PFSK-1 (cell line): ENCODE data around the gene FSIP2.

ENCODE experiments used
- FOXP2 ChIP-seq: optimal IDR thresholded peaks from 2 replicates; pipeline ENCODE3; 2011; ENCODE audit warnings: borderline replicate concordance, control low read depth, inconsistent platforms; ENCODE audit not compliant: insufficient read depth; ENCODE audit errors: extremely low read length, extremely low read depth
- POLR2AphosphoS5 ChIP-seq: IDR thresholded peaks from 2 replicates; pipeline ENCODE4 v1.6.1; 2012; ENCODE audit warnings: low read depth, mild to moderate bottlenecking, control low read depth, low read length, moderate library complexity
- REST ChIP-seq, 2 experiments: IDR thresholded peaks; 2 replicates each; pipeline versions ENCODE4 v1.6.1 to v1.8.0; 2011 to 2012; ENCODE audit warnings: low read depth in 2 of 2, low read length in 2 of 2, control low read depth in 1 of 2, inconsistent platforms in 1 of 2, mild to moderate bottlenecking in 1 of 2, moderate library complexity in 1 of 2; ENCODE audit not compliant: insufficient read depth in 1 of 2
- SIN3A ChIP-seq: IDR thresholded peaks from 2 replicates; pipeline ENCODE4 v1.6.1; 2012; ENCODE audit warnings: mild to moderate bottlenecking, low read length, moderate library complexity, borderline replicate concordance; ENCODE audit not compliant: insufficient read depth
- TAF1 ChIP-seq: IDR thresholded peaks from 2 replicates; pipeline ENCODE4 v1.6.1; 2012; ENCODE audit warnings: low read length, control low read depth, borderline replicate concordance; ENCODE audit not compliant: insufficient read depth

Gene FSIP2

GRCh38 chr2:185790361-185790760, 51.8 kb downstream of the FSIP2 start:
- TF ChIP-seq SIN3A (no peak), FOXP2 (no peak), TAF1 (no peak)

GRCh38 chr2:185793532-185794345, 55.1 kb downstream of the FSIP2 start:
- TF ChIP-seq POLR2AphosphoS5 (no peak), SIN3A (no peak), TAF1 (no peak), FOXP2 (no peak), REST (IDR thresholded peaks at IDR 0.05; ENCODE audit: insufficient read depth in 1 of 2, low read depth in 2 of 2, low read length in 2 of 2) (no peak)

GRCh38 chr2:185796758-185797157, 58.2 kb downstream of the FSIP2 start:
- no peak for TF ChIP-seq SIN3A
- no peak for TF ChIP-seq POLR2AphosphoS5
- no peak for TF ChIP-seq REST (IDR thresholded peaks at IDR 0.05; ENCODE audit: insufficient read depth in 1 of 2, low read depth in 2 of 2, low read length in 2 of 2)
- TF ChIP-seq TAF1: no peak
- no peak for TF ChIP-seq FOXP2

- TF ChIP-seq POLR2AphosphoS5 (no peak), FOXP2 (no peak)
Measured at GRCh38 chr2:185802926-185803325, 64.3 kb downstream of the FSIP2 start.

- no peak for TF ChIP-seq POLR2AphosphoS5
- no peak for TF ChIP-seq FOXP2
- TF ChIP-seq TAF1: no peak
- no peak for TF ChIP-seq REST (IDR thresholded peaks at IDR 0.05; ENCODE audit: insufficient read depth in 1 of 2, low read depth in 2 of 2, low read length in 2 of 2)
- no peak for TF ChIP-seq SIN3A
Measured at GRCh38 chr2:185806783-185807182, 68.2 kb downstream of the FSIP2 start.

GRCh38 chr2:185807351-185807750, 68.7 kb downstream of the FSIP2 start:
- no peak for TF ChIP-seq TAF1
- TF ChIP-seq FOXP2: no peak
- TF ChIP-seq POLR2AphosphoS5: no peak
